Activated T-cell treated with anti-CD3 and anti-CD28 coated beads for 24 hours (primary cell): ENCODE results near the gene SPON2.
A peak's percentile ranks its signal among the peaks of the same experiment; 100 is the strongest.

Source experiments
- DNase-seq: peaks from one replicate; pipeline ENCODE4 v3.0.0-alpha.2; 2020; ENCODE audit warnings: low read depth

SPON2 gene

DNA sequence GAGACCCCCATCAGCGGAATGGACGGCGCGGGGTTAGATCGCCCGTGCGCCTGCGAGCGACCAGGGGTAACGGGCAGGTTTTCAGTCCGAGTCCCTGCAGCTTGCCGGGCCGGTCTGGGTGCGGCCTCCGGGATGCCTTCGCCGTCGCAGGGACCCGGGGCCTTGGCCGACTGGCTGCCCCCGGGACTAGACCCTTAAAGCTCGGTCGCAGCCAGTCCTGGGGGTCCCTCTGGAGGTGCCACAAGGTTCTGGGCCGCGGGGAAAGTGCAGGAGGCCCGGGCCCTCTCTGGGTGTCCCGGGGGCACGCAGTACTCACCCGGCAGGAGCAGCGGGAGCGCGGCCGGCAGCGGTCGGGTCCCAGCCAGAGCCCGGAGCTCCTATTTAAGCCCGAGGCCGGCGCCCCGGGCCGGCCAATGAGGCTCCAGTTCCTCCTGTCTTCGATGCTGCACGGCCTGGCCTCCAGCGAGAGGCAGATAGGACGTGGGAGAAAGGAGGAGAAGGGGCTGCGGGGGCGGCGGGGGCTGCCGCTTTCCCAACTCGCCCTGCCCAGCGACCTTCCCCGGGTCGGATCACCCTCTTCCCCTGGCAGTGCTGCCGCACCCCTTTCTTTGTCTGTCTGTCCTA lies at the start of gene SPON2:
TSS of gene SPON2 (minus strand) at position 356 of the 624 bp plus-strand sequence.
- no peak for DNase-seq

DNA sequence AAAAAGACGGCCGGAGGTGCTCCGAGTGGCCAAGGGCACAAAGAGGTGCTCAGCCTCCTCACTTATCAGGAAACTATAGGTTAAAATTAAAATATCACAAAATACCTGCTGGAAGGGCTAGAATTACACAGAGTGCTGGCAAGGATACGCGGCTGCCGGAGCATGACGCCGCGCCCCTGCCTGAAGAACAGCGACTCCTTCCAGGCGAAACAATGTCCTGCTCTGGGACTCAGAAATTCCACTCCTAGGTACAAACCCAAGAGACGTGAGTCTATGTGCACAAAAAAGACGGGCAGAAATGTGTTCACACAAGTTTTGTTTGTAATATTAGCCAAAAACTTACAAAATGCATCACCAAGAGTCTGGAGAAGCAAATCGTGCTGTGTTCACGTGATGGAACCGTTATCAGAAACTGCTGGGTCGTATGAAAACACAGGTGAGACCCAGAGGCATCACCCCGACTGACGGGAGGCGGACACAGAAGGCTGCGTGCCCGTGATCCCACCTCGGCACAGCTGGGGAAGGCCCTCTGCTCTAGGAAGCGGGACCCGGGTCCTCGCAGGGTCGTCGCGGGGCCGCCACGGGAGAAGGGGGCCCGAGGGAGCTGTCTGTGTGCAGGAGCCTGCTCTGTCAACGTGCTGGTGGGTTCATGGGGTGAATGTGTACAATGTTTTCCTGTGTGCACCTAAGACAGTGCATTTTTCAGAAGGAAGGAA lies 48.9 kb upstream of the SPON2 start:
- DNase-seq = no peak

- no peak for DNase-seq
Measured at GRCh38 chr4:1220566-1220965, 48.2 kb upstream of the SPON2 start.

DNA sequence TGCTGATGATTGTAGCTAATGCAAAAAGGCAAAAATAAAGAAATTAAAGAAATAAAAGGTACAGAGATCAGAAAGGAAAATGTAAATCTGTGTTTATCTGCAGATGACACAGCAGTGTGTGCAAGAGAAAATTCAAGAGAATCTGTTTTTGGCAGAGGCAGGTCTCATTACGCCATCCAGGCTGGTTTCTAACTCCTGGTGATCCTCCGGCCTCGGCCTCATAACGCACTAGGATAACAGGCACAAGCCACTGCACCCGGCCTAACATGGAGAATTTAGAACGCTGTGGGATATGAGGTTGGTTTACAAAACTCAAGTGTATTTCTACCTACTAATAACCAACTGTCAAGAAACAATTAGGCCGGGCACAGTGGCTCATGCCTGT lies 47.2 kb upstream of the SPON2 start:
- DNase-seq = no peak

DNA sequence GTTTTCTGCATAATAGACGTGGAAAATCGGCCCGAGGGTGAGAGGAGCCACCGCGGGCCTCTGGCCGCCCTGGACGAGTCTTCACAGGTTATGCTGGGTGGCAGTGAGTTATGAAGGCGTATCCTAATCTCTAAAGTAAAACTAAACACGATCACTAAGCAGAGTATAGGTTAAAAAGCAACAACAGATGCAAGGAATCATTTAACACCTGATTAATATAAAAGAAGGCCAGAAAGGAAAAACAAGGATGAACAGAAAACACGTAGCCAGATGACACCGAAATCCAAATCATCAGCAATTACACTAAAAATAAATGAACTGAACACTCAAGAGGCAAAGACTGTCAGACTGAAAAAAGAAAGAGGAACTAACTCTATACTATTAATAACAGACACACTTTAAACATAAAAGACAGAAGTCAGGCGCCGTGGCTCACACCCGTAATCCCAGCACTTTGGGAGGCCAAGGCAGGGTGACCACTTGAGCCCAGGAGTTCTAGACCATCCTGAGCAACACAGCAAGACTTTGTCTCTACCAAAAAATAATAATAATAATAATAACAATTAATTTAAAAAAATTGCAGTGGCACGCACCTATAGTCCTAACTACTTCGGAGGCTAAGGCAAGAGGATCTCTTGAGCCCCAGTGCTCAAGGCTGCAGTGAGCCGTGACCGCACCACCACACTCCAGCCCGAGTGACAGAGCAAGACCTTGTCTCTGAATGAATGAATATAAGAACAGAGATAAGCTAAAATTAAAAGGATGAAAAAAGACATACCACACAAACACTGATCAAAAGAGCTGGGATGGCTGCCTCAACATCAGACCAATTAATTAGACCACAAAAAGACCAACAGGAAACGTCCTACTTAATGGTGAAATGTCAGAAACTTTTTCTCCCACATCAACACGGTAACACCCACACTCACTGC lies 46.5 kb upstream of the SPON2 start:
- DNase-seq = no peak

GRCh38 chr4:1217366-1217765 lies 45.0 kb upstream of the SPON2 start:
- DNase-seq = no peak

- peak; percentile 56 for DNase-seq
Measured at GRCh38 chr4:1216869-1217294, 44.5 kb upstream of the SPON2 start.

GRCh38 chr4:1216076-1216614 lies 43.8 kb upstream of the SPON2 start:
- DNase-seq = no peak

- DNase-seq = no peak
Measured at GRCh38 chr4:1215141-1216075, 43.0 kb upstream of the SPON2 start.

GRCh38 chr4:1214101-1215095 lies 42.0 kb upstream of the SPON2 start:
- DNase-seq = no peak

DNA sequence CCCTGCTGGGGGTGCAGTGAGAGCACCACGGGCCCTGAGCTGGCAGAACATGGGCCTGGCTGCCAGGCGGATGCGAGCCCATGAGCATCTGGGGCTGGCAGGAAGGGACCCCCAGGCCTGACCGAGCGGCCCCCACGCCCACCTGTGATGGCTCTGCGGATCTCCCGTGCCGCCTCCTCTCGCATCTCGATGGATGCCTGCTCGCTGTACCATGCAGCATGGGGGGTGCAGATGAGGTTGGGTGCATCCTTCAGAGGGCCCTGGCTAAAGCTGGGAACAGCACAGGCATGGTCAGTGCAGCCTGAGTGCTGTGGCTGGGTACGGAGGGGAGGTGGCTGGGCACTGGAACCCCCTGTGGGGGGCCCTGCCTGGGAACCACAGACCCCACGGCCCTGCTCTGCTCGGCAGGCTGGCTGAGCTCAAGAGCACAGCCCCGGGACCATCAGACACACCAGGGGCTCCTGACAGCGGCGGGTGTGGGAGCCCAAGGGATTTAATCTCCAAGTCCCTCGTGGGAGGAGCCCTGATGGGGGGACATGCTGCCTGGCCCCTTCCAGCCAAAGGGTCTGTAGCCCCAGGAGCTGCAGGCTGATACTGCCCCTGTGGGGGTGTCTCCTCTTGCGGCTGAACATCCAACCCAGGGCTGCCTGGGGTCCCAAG lies 41.1 kb upstream of the SPON2 start:
- DNase-seq = no peak

DNA sequence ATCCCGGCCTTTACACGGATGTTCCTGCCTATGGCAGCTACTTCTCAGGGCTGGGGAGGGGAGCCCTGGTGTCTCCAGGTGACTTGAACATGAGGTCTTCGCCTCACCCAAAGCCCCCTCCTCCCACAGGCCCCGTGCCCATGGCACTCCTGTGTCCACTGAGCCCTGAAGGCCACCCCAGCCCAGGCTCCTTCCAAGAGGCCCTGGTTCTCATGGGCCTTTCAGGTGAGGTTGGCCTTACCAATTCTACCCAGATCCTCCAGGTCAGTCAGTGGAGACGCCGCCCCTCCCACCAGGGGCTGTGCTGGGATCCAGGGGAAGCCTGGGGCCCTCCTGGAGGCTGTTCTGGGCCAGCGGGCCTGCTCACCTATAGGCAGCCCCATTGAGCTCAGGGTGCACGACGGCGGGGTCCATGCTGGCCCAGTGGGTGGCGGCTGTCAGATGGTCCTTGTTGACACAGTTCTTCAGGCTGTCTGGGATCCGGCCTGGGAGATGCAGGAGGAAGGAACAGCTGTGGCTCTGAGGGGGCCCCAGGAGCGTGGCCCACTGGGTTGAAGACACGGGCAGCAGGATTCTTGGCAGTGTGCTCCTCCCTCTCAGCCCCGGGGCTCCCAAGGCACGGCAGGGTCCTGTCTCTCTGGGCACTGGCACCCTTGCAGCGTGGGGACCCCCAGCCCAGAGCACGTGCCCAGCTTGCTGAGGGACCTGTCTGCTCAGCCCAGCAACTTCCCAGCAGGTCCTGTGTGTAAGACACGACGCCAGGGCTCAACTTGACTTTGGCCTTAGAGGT lies 40.4 kb upstream of the SPON2 start:
- no peak for DNase-seq

- no peak for DNase-seq
Measured at GRCh38 chr4:1211891-1212545, 39.6 kb upstream of the SPON2 start.

DNA sequence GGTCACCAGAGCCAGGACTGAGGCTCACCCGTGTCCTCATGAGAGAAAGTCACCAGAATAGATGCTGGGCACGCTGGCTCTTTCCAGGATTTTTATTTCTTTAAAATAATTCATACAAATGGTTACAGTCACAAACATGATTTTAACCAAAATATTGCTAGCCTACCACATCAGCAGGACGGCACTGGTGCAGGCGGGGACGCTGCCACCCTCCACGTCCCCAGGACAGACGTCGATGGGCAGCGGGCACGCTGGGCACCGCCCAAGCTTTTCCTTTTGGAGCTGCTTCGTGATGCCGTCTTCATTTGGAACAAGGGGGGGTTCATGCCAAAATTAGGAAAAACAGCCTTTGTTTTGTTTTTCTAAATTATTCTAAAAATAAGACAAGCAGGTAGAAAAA lies 39.0 kb upstream of the SPON2 start:
- no peak for DNase-seq

GRCh38 chr4:1210971-1211370 lies 38.6 kb upstream of the SPON2 start:
- DNase-seq = no peak

GRCh38 chr4:1210241-1210841 lies 38.0 kb upstream of the SPON2 start:
- DNase-seq = no peak

- no peak for DNase-seq
Measured at GRCh38 chr4:1209821-1210220, 37.4 kb upstream of the SPON2 start.
